Esophagus muscularis mucosa (tissue), 4 donors: ENCODE data around the gene NELFCD.

Source experiments
- EP300 ChIP-seq: sonication (generic); formaldehyde crosslinking; IDR thresholded peaks from one replicate; pipeline ENCODE4 v1.6.1; 2017; ENCODE audit warnings: antibody characterized with exemption
- POLR2A ChIP-seq: fragments of 450-650 bp; IDR thresholded peaks from one replicate; pipeline ENCODE4 v1.6.1; 2017; ENCODE audit warnings: antibody characterized with exemption, moderate library complexity, mild to moderate bottlenecking, low read depth
- POLR2AphosphoS5 ChIP-seq, 2 donors: sonication (generic); formaldehyde crosslinking; IDR thresholded peaks; one replicate each; pipeline ENCODE4 v1.6.1; 2017; ENCODE audit warnings: antibody characterized with exemption in 2 of 2
- TF ChIP-seq, protein P1 (sequence below), 3 experiments: fragments of 200-600 bp in 2 of 3; fragments of 450-650 bp in 1 of 3; sonication (generic) in 2 of 3; IDR thresholded peaks; one replicate each; pipeline ENCODE4 v1.5.1; 2017 to 2019; ENCODE audit warnings: antibody characterized with exemption in 3 of 3, mild to moderate bottlenecking in 2 of 3, moderate library complexity in 1 of 3

DNA sequence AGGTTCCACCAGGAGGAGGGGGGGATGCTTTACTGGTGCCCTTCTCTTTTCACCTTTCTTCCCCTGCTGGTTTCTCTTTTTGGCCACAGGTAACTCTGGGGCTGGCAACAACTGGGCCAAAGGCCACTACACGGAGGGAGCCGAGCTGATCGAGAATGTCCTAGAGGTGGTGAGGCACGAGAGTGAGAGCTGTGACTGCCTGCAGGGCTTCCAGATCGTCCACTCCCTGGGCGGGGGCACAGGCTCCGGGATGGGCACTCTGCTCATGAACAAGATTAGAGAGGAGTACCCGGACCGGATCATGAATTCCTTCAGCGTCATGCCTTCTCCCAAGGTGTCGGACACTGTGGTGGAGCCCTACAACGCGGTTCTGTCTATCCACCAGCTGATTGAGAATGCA, 42.6 kb downstream of the NELFCD start:
- TF ChIP-seq, protein P1, sequence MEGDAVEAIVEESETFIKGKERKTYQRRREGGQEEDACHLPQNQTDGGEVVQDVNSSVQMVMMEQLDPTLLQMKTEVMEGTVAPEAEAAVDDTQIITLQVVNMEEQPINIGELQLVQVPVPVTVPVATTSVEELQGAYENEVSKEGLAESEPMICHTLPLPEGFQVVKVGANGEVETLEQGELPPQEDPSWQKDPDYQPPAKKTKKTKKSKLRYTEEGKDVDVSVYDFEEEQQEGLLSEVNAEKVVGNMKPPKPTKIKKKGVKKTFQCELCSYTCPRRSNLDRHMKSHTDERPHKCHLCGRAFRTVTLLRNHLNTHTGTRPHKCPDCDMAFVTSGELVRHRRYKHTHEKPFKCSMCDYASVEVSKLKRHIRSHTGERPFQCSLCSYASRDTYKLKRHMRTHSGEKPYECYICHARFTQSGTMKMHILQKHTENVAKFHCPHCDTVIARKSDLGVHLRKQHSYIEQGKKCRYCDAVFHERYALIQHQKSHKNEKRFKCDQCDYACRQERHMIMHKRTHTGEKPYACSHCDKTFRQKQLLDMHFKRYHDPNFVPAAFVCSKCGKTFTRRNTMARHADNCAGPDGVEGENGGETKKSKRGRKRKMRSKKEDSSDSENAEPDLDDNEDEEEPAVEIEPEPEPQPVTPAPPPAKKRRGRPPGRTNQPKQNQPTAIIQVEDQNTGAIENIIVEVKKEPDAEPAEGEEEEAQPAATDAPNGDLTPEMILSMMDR (IDR thresholded peaks at IDR 0.05) = no peak
- no peak for TF ChIP-seq POLR2A
- no peak for TF ChIP-seq EP300
- no peak for TF ChIP-seq POLR2AphosphoS5 (IDR thresholded peaks at IDR 0.05)
